KMS-11 (cell line): ENCODE results near the gene PMIS2.
"Not testable (repeated sequence)": the region's sequence is repeated elsewhere in the genome, so short reads cannot be mapped to it uniquely, and the experiment has no call there.

Source experiments
- H2AFZ ChIP-seq: fragments of 200-600 bp; sonication (generic); 2 replicates; pipeline ENCODE4 v1.6.1; 2016; ENCODE audit warnings: antibody characterized with exemption, mixed run types, low read depth
- H3K27ac ChIP-seq: fragments of 200-600 bp; sonication (generic); 2 replicates; pipeline ENCODE4 v1.6.1; 2016; ENCODE audit warnings: mild to moderate bottlenecking, mixed run types
- H3K27me3 ChIP-seq: fragments of 200-600 bp; sonication (generic); 2 replicates; pipeline ENCODE4 v1.6.1; 2017; ENCODE audit warnings: mild to moderate bottlenecking, low read depth, mixed run types, moderate library complexity; ENCODE audit not compliant: insufficient read depth
- H3K36me3 ChIP-seq: fragments of 200-600 bp; sonication (generic); 2 replicates; pipeline ENCODE4 v1.6.1; 2017; ENCODE audit warnings: mild to moderate bottlenecking, mixed run types; ENCODE audit not compliant: insufficient read depth
- H3K4me1 ChIP-seq: fragments of 200-600 bp; sonication (generic); 2 replicates; pipeline ENCODE4 v1.6.1; 2016; ENCODE audit warnings: mild to moderate bottlenecking, low read depth, mixed run types; ENCODE audit not compliant: poor library complexity, severe bottlenecking
- H3K4me2 ChIP-seq: fragments of 200-600 bp; sonication (generic); 2 replicates; pipeline ENCODE4 v1.7.0; 2016; ENCODE audit warnings: mild to moderate bottlenecking, mixed run types
- H3K4me3 ChIP-seq: fragments of 200-600 bp; sonication (generic); IDR thresholded peaks from 2 replicates; pipeline ENCODE4 v1.6.1; 2017; ENCODE audit warnings: low read depth, low read length, mixed read lengths; ENCODE audit not compliant: insufficient read depth
- H3K79me2 ChIP-seq: fragments of 200-600 bp; sonication (generic); 2 replicates; pipeline ENCODE4 v1.6.1; 2016; ENCODE audit warnings: low read depth, mixed run types; ENCODE audit not compliant: insufficient read depth
- H3K9ac ChIP-seq: fragments of 200-600 bp; sonication (generic); 2 replicates; pipeline ENCODE4 v1.6.1; 2016; ENCODE audit warnings: mild to moderate bottlenecking, mixed run types
- H4K20me1 ChIP-seq: fragments of 200-600 bp; sonication (generic); 2 replicates; pipeline ENCODE4 v1.6.1; 2016; ENCODE audit warnings: mild to moderate bottlenecking, mixed run types; ENCODE audit not compliant: insufficient read depth
- CTCF ChIP-seq: fragments of 200-600 bp; sonication (generic); conservative IDR thresholded peaks from 2 replicates; pipeline ENCODE4 v1.6.1; 2017; ENCODE audit warnings: low read depth, mild to moderate bottlenecking, antibody characterized with exemption, low read length, moderate library complexity, mixed read lengths

The PMIS2 gene

GRCh38 chr19:35596366-35596999 lies 10.5 kb downstream of the PMIS2 start:
- Histone ChIP-seq H3K79me2 (no peaks in the 10 kb centered on the region), H2AFZ (0 out of 2 replicates have a peak overlapping the region, but pooled peaks have one; percentile 23), H3K4me3 (no peak overlapping the region), H3K36me3 (no peaks in the 10 kb centered on the region), H3K4me1 (no peaks in the 10 kb centered on the region), H3K9ac (no peak overlapping the region), H3K4me2 (no peak overlapping the region), H4K20me1 (no peaks in the 10 kb centered on the region), H3K27me3 (peaks cover 26% of the 10 kb centered on the region; the same call in 1 of the 2 replicates), H3K27ac (no peak overlapping the region)
- TF ChIP-seq CTCF: no peak

- Histone ChIP-seq H3K4me1 (no peaks in the 10 kb centered on the region), H3K4me3 (no peak overlapping the region), H2AFZ (no peak overlapping the region), H3K9ac (no peak overlapping the region), H3K36me3 (no peaks in the 10 kb centered on the region), H3K4me2 (no peak overlapping the region), H3K79me2 (no peaks in the 10 kb centered on the region), H4K20me1 (no peaks in the 10 kb centered on the region), H3K27me3 (peaks cover 26% of the 10 kb centered on the region; the same call in 1 of the 2 replicates), H3K27ac (no peak overlapping the region)
- TF ChIP-seq CTCF: no peak
These were observed 16.0 kb downstream of the PMIS2 start for GRCh38 chr19:35601971-35602370.

- H3K4me1 ChIP-seq, H3K4me2 ChIP-seq, H3K27ac ChIP-seq, H2AFZ ChIP-seq, H3K36me3 ChIP-seq, H3K4me3 ChIP-seq, H4K20me1 ChIP-seq, H3K79me2 ChIP-seq, H3K9ac ChIP-seq: not testable (repeated sequence)
- H3K27me3 ChIP-seq: peaks cover 13% of the 10 kb centered on the region; the same call in 1 of the 2 replicates
These were observed 18.5 kb downstream of the PMIS2 start for GRCh38 chr19:35604436-35604835.

GRCh38 chr19:35607170-35607569 lies 21.2 kb downstream of the PMIS2 start:
- H3K4me1 ChIP-seq, H3K79me2 ChIP-seq, H4K20me1 ChIP-seq, H3K4me2 ChIP-seq, H2AFZ ChIP-seq, H3K27me3 ChIP-seq, H3K36me3 ChIP-seq, H3K9ac ChIP-seq, H3K4me3 ChIP-seq, H3K27ac ChIP-seq: not testable (repeated sequence)

GRCh38 chr19:35607661-35608060 lies 21.7 kb downstream of the PMIS2 start:
- Histone ChIP-seq H3K27ac (no peak overlapping the region), H3K27me3 (peaks cover 2% of the 10 kb centered on the region; the same call in 1 of the 2 replicates), H3K79me2 (no peaks in the 10 kb centered on the region), H3K36me3 (no peaks in the 10 kb centered on the region), H3K9ac (no peak overlapping the region), H3K4me3 (no peak overlapping the region), H3K4me1 (peaks cover 3% of the 10 kb centered on the region), H2AFZ (no peak overlapping the region), H4K20me1 (no peaks in the 10 kb centered on the region), H3K4me2 (no peak overlapping the region)
- TF ChIP-seq CTCF: no peak
